GM12892 (cell line): ENCODE data around the gene CDRT4.

Experiments
- DNase-seq: peaks from one replicate; pipeline ENCODE4 v3.0.0; 2011; ENCODE audit not compliant: insufficient read length
- FAIRE-seq: peaks from 2 replicates; lab custom pipeline; 2011; peaks lifted over from hg19 to GRCh38; lab: Jason Lieb, UNC
- POLR2A ChIP-seq: IDR thresholded peaks from 2 replicates; pipeline ENCODE4 v1.6.1; 2011; ENCODE audit warnings: low read depth, low read length, control low read depth
- POLR2AphosphoS5 ChIP-seq: IDR thresholded peaks from 2 replicates; pipeline ENCODE4 v1.6.1; 2011; ENCODE audit warnings: low read depth, low read length, control low read depth
- TAF1 ChIP-seq: IDR thresholded peaks from 2 replicates; pipeline ENCODE4 v1.6.1; 2011; ENCODE audit warnings: low read depth, mild to moderate bottlenecking, control low read depth, low read length, borderline replicate concordance

The CDRT4 gene

DNA sequence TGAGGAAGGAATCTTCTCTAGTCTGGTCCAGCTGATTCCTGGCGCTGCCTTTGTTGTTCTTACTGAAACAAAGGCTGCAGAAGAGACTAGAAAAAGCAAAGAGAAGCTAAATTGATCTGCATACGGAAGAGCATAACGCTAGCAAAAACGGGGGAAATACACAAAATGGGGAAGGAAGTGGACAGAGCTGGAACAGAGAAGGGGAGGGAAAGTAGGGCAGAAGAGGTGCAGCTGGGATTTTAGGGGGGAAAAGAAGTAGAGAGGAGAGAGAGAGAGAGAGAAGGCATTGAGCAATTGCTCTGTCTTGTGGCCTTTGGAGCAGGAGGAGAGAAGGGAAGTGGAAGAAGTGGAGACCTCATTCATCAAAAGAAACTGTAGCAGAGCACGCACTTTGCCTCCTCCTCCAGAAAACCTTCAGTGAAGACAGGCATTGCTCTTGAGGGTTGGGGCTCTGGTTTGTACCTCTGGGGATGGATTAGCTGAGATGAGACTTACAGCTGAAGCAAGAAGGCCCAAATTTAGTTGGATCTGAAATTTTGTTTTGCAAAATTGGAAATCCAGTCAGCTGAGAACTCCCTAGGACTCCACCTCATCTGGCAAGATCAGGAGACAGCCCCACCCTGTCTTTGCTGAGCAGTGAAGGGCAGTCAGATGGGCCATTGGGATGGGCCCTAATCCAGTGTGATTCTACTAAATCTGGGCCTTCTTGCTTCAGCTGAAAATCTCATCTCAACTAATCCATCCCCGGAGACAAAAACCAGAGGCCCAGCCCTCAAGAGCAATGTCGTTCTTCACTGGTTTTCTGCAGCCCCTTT lies 55.8 kb downstream of the CDRT4 start:
- FAIRE-seq (no peak), DNase-seq (no peak)
- TF ChIP-seq POLR2AphosphoS5 (no peak), TAF1 (no peak), POLR2A (no peak)

GRCh38 chr17:15409721-15410250 lies 57.6 kb downstream of the CDRT4 start:
- DNase-seq = no peak
- TF ChIP-seq POLR2AphosphoS5 = no peak
- no peak for TF ChIP-seq TAF1
- TF ChIP-seq POLR2A = no peak
- no peak for FAIRE-seq

DNA sequence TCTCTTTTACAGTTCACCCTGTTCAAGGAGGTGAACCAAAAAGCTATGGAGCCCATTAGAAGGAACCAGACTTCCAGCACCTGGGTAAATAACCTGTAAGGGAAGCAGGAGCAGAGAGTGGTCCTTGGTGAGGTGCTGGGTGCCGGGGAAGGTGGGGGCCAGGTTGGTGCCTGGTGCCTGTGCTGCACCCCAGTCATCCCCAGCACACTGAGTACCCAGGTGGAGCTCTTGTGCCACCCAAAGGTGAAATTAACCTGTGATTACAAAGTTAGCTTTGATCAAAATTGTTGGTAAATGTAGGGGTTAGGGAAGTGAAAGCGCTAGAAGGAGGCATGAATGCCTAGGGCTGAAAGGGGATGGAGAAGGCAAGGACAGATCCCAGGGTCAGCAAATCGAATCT lies 58.6 kb downstream of the CDRT4 start:
- FAIRE-seq = no peak
- TF ChIP-seq TAF1 = no peak
- no peak for TF ChIP-seq POLR2AphosphoS5
- no peak for TF ChIP-seq POLR2A

GRCh38 chr17:15406081-15406480 lies 61.3 kb downstream of the CDRT4 start:
- FAIRE-seq (no peak), DNase-seq (no peak)
- TF ChIP-seq POLR2AphosphoS5 = no peak
- no peak for TF ChIP-seq POLR2A
- TF ChIP-seq TAF1 = no peak

More for the DNA sequence above, 58.6 kb downstream of the CDRT4 start:
- no peak for DNase-seq

DNA sequence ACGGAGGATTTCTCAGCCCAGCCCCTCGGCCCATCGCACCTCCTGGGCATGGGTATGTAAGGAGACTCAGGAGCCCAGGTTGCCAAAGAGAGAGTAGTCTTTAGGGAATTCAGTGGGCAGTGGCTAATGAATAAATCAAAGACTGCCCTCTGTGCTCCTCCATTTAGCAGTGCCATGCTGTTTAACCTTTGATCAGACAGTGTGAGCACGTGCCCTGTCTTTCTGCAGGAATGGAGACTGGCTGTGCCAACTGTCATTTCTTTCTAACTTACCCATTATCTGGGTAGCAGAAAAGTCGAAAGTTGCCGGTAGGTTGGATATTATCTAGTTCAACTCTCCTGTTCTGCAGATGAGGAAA lies 62.4 kb downstream of the CDRT4 start:
- FAIRE-seq = no peak
- DNase-seq = no peak
- TF ChIP-seq POLR2AphosphoS5 (no peak), POLR2A (no peak), TAF1 (no peak)

GRCh38 chr17:15404106-15405057 lies 63.0 kb downstream of the CDRT4 start:
- no peak for FAIRE-seq
- no peak for DNase-seq
- TF ChIP-seq POLR2AphosphoS5 (no peak), TAF1 (no peak), POLR2A (no peak)

DNA sequence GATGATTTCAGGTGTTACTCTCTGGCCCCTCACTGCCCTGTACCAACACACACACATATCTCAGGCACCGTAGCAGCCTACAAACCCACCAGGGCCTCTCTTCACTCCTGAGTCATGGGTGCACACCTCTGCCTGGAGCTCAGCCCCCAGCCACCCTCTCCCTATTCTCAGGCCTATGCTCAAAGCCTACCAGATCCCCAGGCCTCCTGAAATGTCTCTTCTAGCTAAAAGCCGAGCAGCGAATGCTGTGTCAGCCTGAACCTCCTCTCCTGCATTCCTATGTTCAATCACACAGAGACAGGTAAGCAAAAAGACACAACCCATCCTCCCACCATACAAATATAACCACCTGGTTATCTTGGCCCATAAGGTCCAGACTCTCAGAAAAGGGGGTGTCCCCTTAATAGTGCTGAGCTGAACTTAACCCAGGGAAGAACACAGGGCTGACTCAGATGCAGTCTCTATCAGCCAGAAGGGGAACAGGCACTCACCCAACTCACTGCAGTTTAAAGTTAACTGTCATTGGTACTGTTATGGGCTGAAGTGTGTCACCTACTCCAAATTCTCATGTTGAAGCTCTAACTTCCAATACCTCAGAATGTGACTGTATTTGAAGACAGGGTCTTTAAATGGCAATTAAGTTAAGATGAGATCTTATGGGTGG lies 64.0 kb downstream of the CDRT4 start:
- no peak for DNase-seq
- TF ChIP-seq TAF1 = no peak
- TF ChIP-seq POLR2AphosphoS5 = no peak
- no peak for TF ChIP-seq POLR2A
- FAIRE-seq = no peak

DNA sequence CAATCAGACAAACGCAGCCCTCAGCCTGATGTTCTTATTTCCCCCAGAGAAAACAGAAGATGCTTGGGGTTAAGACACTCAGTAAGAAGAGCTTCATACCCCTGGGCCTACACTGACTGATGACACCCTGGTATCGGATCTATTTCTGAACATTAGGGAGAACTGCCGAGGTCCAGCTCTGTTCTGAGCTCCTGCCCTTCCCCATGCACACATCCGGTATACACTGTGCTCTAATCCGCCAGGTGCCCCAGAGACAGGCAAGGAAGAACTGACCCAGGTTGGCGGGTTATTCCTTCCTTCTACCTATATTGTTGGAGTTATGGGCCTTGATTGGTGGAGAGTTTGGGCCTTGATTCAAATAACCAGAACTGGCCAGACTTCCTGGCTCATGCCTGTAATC lies 68.0 kb downstream of the CDRT4 start:
- TF ChIP-seq POLR2AphosphoS5 (no peak), TAF1 (no peak), POLR2A (no peak)
- no peak for FAIRE-seq

GRCh38 chr17:15398736-15399331 lies 68.6 kb downstream of the CDRT4 start:
- FAIRE-seq = no peak
- TF ChIP-seq POLR2AphosphoS5 = no peak
- TF ChIP-seq TAF1 = no peak
- TF ChIP-seq POLR2A = no peak
- DNase-seq = no peak

More for the DNA sequence above, 68.0 kb downstream of the CDRT4 start:
- DNase-seq = no peak

DNA sequence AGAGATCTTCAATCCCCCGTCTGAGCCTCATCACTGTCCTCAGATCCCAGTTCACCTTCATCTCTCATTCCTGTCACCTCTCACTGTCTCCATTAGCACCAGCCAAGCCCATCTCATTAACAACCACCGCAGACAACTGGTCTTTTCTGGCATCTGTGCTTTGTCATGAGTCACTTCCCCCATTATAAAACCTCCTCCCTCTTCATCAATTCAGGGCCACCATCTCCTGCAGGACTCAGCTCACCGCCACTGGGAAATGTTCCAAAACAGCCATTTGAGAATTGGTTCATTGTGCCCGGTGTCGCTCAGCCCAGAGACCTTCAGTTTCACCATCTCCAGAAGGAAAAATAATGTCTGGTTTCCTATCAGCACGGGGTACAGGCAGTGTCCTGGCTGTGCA lies 69.1 kb downstream of the CDRT4 start:
- DNase-seq (no peak), FAIRE-seq (no peak)
- no peak for TF ChIP-seq TAF1
- no peak for TF ChIP-seq POLR2AphosphoS5
- TF ChIP-seq POLR2A = no peak
